Liver (tissue), 9 donors: ENCODE results near the gene PRR13. TPM values are rescaled to one million over a fixed set of nuclear protein-coding genes. Genes with fewer than 3 reads are reported as not detected.

ENCODE experiments used
- DNase-seq: peaks from one replicate; pipeline ENCODE4 v3.0.0-alpha.2; 2017; ENCODE audit warnings: low spot score
- H3K27ac ChIP-seq, 2 donors: one replicate each; pipeline ENCODE4 v1.7.0; 2013; ENCODE audit warnings: inconsistent platforms in 2 of 2, low read length in 2 of 2, control low read depth in 1 of 2, low read depth in 1 of 2, mild to moderate bottlenecking in 1 of 2
- H3K27me3 ChIP-seq, 4 donors: one replicate each; pipeline versions ENCODE4 v1.6.1 to v1.7.0; 2013; ENCODE audit warnings: low read length in 3 of 4, inconsistent platforms in 1 of 4, mild to moderate bottlenecking in 1 of 4, moderate library complexity in 1 of 4; ENCODE audit not compliant: control insufficient read depth in 4 of 4, insufficient read depth in 4 of 4
- H3K36me3 ChIP-seq, 4 donors: one replicate each; pipeline versions ENCODE4 v1.6.1 to v1.7.0; 2013; ENCODE audit warnings: low read length in 3 of 4, mild to moderate bottlenecking in 3 of 4, low read depth in 1 of 4, moderate library complexity in 1 of 4; ENCODE audit not compliant: control insufficient read depth in 4 of 4, insufficient read depth in 3 of 4
- H3K4me1 ChIP-seq, 4 donors: one replicate each; pipeline versions ENCODE4 v1.6.1 to v1.7.0; 2013; ENCODE audit warnings: low read length in 3 of 4, mild to moderate bottlenecking in 3 of 4, moderate library complexity in 1 of 4; ENCODE audit not compliant: control insufficient read depth in 4 of 4, insufficient read depth in 4 of 4
- H3K4me3 ChIP-seq, 3 donors: one replicate each; pipeline versions ENCODE4 v1.6.1 to v1.7.0; 2013; ENCODE audit warnings: low read length in 3 of 3, control low read depth in 1 of 3, low read depth in 1 of 3, mild to moderate bottlenecking in 1 of 3
- H3K9ac ChIP-seq, 2 donors: one replicate each; pipeline ENCODE4 v1.7.0; 2013; ENCODE audit warnings: low read length in 2 of 2, mild to moderate bottlenecking in 2 of 2, moderate library complexity in 2 of 2, control low read depth in 1 of 2, low read depth in 1 of 2
- H3K9me3 ChIP-seq, 4 donors: one replicate each; pipeline versions ENCODE4 v1.6.1 to v1.7.0; 2013; ENCODE audit warnings: low read length in 3 of 4; ENCODE audit not compliant: control insufficient read depth in 4 of 4
- ATF3 ChIP-seq: IDR thresholded peaks from 2 replicates; pipeline ENCODE4 v1.6.1; 2016; ENCODE audit warnings: antibody characterized with exemption
- CTCF ChIP-seq: fragments of 150-350 bp; IDR thresholded peaks from 2 replicates; pipeline ENCODE4 v1.5.1; 2017; ENCODE audit warnings: improper control_type of control experiment, low read depth, low read length; ENCODE audit not compliant: missing input control
- EGR1 ChIP-seq, 2 donors: IDR thresholded peaks; 2 replicates each; pipeline ENCODE4 v1.6.1; 2016 to 2018; ENCODE audit warnings: antibody characterized with exemption in 2 of 2, low read depth in 2 of 2
- GABPA ChIP-seq, 2 donors: IDR thresholded peaks in 1 of 2; conservative IDR thresholded peaks in 1 of 2; 2 replicates each; pipeline ENCODE4 v1.6.1; 2016; ENCODE audit warnings: antibody characterized with exemption in 2 of 2, mild to moderate bottlenecking in 1 of 2, moderate library complexity in 1 of 2
- JUND ChIP-seq, 2 donors: IDR thresholded peaks; 2 replicates each; pipeline ENCODE4 v1.6.1; 2016; ENCODE audit warnings: antibody characterized with exemption in 2 of 2
- RAD21 ChIP-seq, 2 donors: IDR thresholded peaks; 2 replicates each; pipeline ENCODE4 v1.6.1; 2016; ENCODE audit warnings: antibody characterized with exemption in 2 of 2, mild to moderate bottlenecking in 2 of 2
- RXRA ChIP-seq, 2 donors: IDR thresholded peaks; 2 replicates each; pipeline ENCODE4 v1.6.1; 2017 to 2018; ENCODE audit warnings: antibody characterized with exemption in 2 of 2, mild to moderate bottlenecking in 1 of 2
- SP1 ChIP-seq: IDR thresholded peaks from 2 replicates; pipeline ENCODE4 v1.6.1; 2018; ENCODE audit warnings: antibody characterized with exemption, mild to moderate bottlenecking
- YY1 ChIP-seq: IDR thresholded peaks from 2 replicates; pipeline ENCODE4 v1.6.1; 2016; ENCODE audit warnings: antibody characterized with exemption, mild to moderate bottlenecking
- WGBS: extraction: QIAGEN DNeasy Blood & Tissue Kit; methylation state at CpG from one replicate; pipeline ENCODE4 v1.1.7; 2013; 5-methylcytosine and 5-hydroxymethylcytosine counted together
- polyA plus RNA-seq, 2 donors: library from polyadenylated mRNA; stranded (reverse) in 1 of 2; unstranded in 1 of 2; fragments of 200-250 nt in 1 of 2; fragments of >200 nt in 1 of 2; fragmentation: Nextera tagmentation in 1 of 2; extraction: Ambion mirVana in 1 of 2; gene quantifications; one replicate each; pipeline versions ENCODE4 v1.2.1 to v1.2.3, GENCODE V29; 2013 to 2015
- total RNA-seq, 2 donors: library from RNA; depleted of rRNA; stranded (reverse); fragments of >200 nt; gene quantifications; one replicate each; pipeline ENCODE4 v1.2.3, GENCODE V29; 2014
- TF ChIP-seq, protein P1 (sequence below): IDR thresholded peaks from 2 replicates; pipeline ENCODE4 v1.6.1; 2016; ENCODE audit warnings: antibody characterized with exemption, mild to moderate bottlenecking
- donor health status: healthy.
- donor health status: healthy.
- donor health status: healthy.
- donor health status: healthy.
- donor health status: healthy.

The PRR13 gene
- total and polyA plus RNA-seq, 4 donors: 18.2 to 107 (median 61.3) TPM

GRCh38 chr12:53465679-53466078, 24.1 kb downstream of the PRR13 start (continued):
- TF ChIP-seq CTCF (no peak), JUND (IDR thresholded peaks at IDR 0.05) (no peak), GABPA (IDR thresholded peaks at IDR 0.05 in 1 of 2, conservative IDR thresholded peaks at IDR 0.05 in 1 of 2) (no peak), YY1 (no peak), RXRA (IDR thresholded peaks at IDR 0.05) (no peak), EGR1 (IDR thresholded peaks at IDR 0.05; ENCODE audit: low read depth in 2 of 2) (no peak), RAD21 (IDR thresholded peaks at IDR 0.05) (no peak), ATF3 (no peak)

- Histone ChIP-seq H3K9ac (no peak overlapping the region), H3K4me3 (no peak overlapping the region), H3K27ac (no peak overlapping the region), H3K4me1 (peaks cover 0 to 6% (median 3%) of the 10 kb centered on the region in 4 donors), H3K36me3 (peaks cover 30 to 98% (median 89%) of the 10 kb centered on the region in 4 donors), H3K9me3 (no peaks in the 10 kb centered on the region), H3K27me3 (no peaks in the 10 kb centered on the region)
- TF ChIP-seq ATF3 (no peak), SP1 (no peak), JUND (IDR thresholded peaks at IDR 0.05) (no peak)
- WGBS: 75% methylated on average over 4 of the region's 4 CpGs
- no peak for DNase-seq
These were observed 25.1 kb downstream of the PRR13 start for GRCh38 chr12:53466640-53467039.

DNA sequence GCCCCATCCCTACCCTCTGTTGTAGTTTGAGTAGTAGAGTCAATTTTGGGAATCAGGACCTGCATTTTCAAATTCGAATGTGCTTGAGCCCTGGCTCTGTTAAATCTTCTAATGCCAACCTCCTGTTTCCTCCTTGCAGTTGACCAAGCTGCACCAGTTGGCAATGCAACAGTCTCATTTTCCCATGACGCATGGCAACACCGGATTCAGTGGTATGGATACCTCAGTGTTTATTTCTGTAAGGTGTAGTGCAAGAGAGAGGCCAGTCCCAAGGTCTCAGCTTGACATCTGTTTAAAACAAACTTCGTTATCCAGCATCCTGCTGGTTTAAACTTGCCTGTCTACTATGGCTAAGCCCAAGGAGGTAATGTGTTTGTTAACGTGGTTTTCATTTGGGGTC, 25.5 kb downstream of the PRR13 start:
- DNase-seq: no peak
- no peaks in the 10 kb centered on the region for H3K9me3 ChIP-seq
- no peaks in the 10 kb centered on the region for H3K27me3 ChIP-seq
- H3K27ac ChIP-seq: no peak overlapping the region
- peaks cover 32 to 98% (median 89%) of the 10 kb centered on the region in 4 donors for H3K36me3 ChIP-seq
- H3K9ac ChIP-seq: no peak overlapping the region
- H3K4me1 ChIP-seq: peaks cover 0 to 6% (median 3%) of the 10 kb centered on the region in 4 donors
- TF ChIP-seq, protein P1, sequence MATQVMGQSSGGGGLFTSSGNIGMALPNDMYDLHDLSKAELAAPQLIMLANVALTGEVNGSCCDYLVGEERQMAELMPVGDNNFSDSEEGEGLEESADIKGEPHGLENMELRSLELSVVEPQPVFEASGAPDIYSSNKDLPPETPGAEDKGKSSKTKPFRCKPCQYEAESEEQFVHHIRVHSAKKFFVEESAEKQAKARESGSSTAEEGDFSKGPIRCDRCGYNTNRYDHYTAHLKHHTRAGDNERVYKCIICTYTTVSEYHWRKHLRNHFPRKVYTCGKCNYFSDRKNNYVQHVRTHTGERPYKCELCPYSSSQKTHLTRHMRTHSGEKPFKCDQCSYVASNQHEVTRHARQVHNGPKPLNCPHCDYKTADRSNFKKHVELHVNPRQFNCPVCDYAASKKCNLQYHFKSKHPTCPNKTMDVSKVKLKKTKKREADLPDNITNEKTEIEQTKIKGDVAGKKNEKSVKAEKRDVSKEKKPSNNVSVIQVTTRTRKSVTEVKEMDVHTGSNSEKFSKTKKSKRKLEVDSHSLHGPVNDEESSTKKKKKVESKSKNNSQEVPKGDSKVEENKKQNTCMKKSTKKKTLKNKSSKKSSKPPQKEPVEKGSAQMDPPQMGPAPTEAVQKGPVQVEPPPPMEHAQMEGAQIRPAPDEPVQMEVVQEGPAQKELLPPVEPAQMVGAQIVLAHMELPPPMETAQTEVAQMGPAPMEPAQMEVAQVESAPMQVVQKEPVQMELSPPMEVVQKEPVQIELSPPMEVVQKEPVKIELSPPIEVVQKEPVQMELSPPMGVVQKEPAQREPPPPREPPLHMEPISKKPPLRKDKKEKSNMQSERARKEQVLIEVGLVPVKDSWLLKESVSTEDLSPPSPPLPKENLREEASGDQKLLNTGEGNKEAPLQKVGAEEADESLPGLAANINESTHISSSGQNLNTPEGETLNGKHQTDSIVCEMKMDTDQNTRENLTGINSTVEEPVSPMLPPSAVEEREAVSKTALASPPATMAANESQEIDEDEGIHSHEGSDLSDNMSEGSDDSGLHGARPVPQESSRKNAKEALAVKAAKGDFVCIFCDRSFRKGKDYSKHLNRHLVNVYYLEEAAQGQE: no peak
- no peak for TF ChIP-seq RAD21 (IDR thresholded peaks at IDR 0.05)
- no peak for TF ChIP-seq YY1
- no peak for TF ChIP-seq ATF3
- TF ChIP-seq EGR1 (IDR thresholded peaks at IDR 0.05; ENCODE audit: low read depth in 2 of 2): no peak
- H3K4me3 ChIP-seq: no peak overlapping the region
- 76% methylated on average over 5 of the region's 5 CpGs for WGBS
